ENCODE data around the gene ITPR2. TPM values are rescaled to one million over a fixed set of nuclear protein-coding genes. Genes with fewer than 3 reads are reported as not detected.

The ITPR2 gene
- total and polyA plus RNA-seq, 2 of the 13 experiments (the other 11 are each of a cell fraction or from before 2014, with no cell fraction given) = 31.9 to 81.9 TPM

- CTCF ChIA-PET (ENCODE audit: low intra/inter-chr PET ratio, low total read pairs) = no interaction called here
- Histone ChIP-seq H2AFZ (ENCODE audit: low read length) (no peak overlapping the region), H3K9ac (ENCODE audit: insufficient read depth, low read depth, low read length) (no peak overlapping the region), H3K79me2 (ENCODE audit: insufficient read depth, low read length) (no peaks in the 10 kb centered on the region), H3K4me1 (ENCODE audit: insufficient read depth, low read length) (no peaks in the 10 kb centered on the region), H3K27me3 (ENCODE audit: control insufficient read depth in 1 of 2, insufficient read depth in 2 of 2, low read length in 2 of 2) (no peaks in the 10 kb centered on the region), H3K27ac (ENCODE audit: extremely low read length, insufficient read depth, low read length) (no peak overlapping the region), H3K9me3 (ENCODE audit: low read length) (no peaks in the 10 kb centered on the region), H4K20me1 (ENCODE audit: insufficient read depth, low read length) (no peaks in the 10 kb centered on the region), H3K36me3 (replicated peaks in 1 of 2; ENCODE audit: control insufficient read depth in 1 of 2, insufficient read depth in 2 of 2, low read length in 2 of 2) (no peaks in the 10 kb centered on the region), H3K4me2 (ENCODE audit: low read depth, low read length) (no peak overlapping the region), H3K4me3 (replicated peaks in 1 of 3; ENCODE audit: insufficient read depth in 1 of 3, low read depth in 2 of 3, low read length in 3 of 3) (no peak overlapping the region)
- POLR2A ChIA-PET = no interaction called here
- TF ChIP-seq RARA (CRISPR knock-in tag; IDR thresholded peaks at IDR 0.05) = no peak
- no peak for TF ChIP-seq ZUFSP (CRISPR knock-in tag; IDR thresholded peaks at IDR 0.05; ENCODE audit: borderline replicate concordance)
- TF ChIP-seq DBP (CRISPR knock-in tag; IDR thresholded peaks at IDR 0.05; ENCODE audit: not compliant biosample characterization) = no peak
- no peak for TF ChIP-seq CENPBD1 (CRISPR knock-in tag; IDR thresholded peaks at IDR 0.05; ENCODE audit: borderline replicate concordance, low read depth)
- TF ChIP-seq ZBTB20 (CRISPR knock-in tag; IDR thresholded peaks at IDR 0.05; ENCODE audit: borderline replicate concordance, low read depth) = no peak
- no peak for TF ChIP-seq FOXO1 (CRISPR knock-in tag; IDR thresholded peaks at IDR 0.05)
- TF ChIP-seq RFX3 (CRISPR knock-in tag; IDR thresholded peaks at IDR 0.05) = no peak
- TF ChIP-seq TBP (CRISPR knock-in tag; IDR thresholded peaks at IDR 0.05) = no peak
- TF ChIP-seq, protein P1, sequence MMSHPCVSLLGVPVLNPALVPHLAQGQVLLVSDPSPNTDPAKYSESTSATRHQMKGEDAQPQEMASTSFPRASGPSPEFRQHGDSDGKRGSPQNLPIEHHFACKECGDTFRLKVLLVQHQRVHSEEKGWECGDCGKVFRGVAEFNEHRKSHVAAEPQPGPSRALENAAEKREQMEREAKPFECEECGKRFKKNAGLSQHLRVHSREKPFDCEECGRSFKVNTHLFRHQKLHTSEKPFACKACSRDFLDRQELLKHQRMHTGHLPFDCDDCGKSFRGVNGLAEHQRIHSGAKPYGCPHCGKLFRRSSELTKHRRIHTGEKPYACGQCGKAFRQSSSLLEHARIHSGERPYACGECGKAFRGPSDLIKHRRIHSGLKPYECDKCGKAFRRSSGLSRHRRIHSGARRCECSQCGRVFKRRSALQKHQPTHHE (CRISPR knock-in tag; IDR thresholded peaks at IDR 0.05; ENCODE audit: borderline replicate concordance) = no peak
- TF ChIP-seq, protein P2, sequence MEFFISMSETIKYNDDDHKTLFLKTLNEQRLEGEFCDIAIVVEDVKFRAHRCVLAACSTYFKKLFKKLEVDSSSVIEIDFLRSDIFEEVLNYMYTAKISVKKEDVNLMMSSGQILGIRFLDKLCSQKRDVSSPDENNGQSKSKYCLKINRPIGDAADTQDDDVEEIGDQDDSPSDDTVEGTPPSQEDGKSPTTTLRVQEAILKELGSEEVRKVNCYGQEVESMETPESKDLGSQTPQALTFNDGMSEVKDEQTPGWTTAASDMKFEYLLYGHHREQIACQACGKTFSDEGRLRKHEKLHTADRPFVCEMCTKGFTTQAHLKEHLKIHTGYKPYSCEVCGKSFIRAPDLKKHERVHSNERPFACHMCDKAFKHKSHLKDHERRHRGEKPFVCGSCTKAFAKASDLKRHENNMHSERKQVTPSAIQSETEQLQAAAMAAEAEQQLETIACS (CRISPR knock-in tag; IDR thresholded peaks at IDR 0.05) = no peak
- 5% methylated on average over 2 of the region's 2 CpGs for WGBS (ENCODE audit: low lambda C conversion rate)
- FAIRE-seq (no peak), DNase-seq (ENCODE audit: low spot score) (no peak), ATAC-seq (no peak)
- no TSS peak for BruUV-seq (replicated peaks)
- intact Hi-C loops (cut with micrococcal nuclease; ENCODE audit: unreplicated experiment) (no loop called here), in situ Hi-C loops (cut with HindIII; ENCODE audit: extremely low pct_ligation_motif_present, low pct_unique_long_range_greater_than_20kb) (no loop called here)
Measured at GRCh38 chr12:26304273-26304672, 528.7 kb downstream of the ITPR2 start.
